ENCODE measurements around the gene FXR2.

The FXR2 gene

GRCh38 chr17:7548585-7549400 lies 65.9 kb downstream of the FXR2 start, which contains the start of gene TNFSF12:
Gene TNFSF12 (plus strand): TSS chr17:7549058. CDS start chr17:7549154, 96 bp downstream.
- no peak for DNase-seq (ENCODE audit: low spot score)

- DNase-seq (ENCODE audit: low spot score) = no peak
Measured at GRCh38 chr17:7544911-7545310, 69.8 kb downstream of the FXR2 start.

All from ecto neural progenitor cell (in vitro differentiated cells).